LNCAP (cell line): Measurements from ENCODE around the gene SCN4A.

ENCODE experiments used
- CTCF ChIP-seq: fragments of 450-650 bp; IDR thresholded peaks from 2 replicates; pipeline ENCODE4 v1.5.1; 2017; ENCODE audit warnings: mild to moderate bottlenecking

SCN4A gene

DNA sequence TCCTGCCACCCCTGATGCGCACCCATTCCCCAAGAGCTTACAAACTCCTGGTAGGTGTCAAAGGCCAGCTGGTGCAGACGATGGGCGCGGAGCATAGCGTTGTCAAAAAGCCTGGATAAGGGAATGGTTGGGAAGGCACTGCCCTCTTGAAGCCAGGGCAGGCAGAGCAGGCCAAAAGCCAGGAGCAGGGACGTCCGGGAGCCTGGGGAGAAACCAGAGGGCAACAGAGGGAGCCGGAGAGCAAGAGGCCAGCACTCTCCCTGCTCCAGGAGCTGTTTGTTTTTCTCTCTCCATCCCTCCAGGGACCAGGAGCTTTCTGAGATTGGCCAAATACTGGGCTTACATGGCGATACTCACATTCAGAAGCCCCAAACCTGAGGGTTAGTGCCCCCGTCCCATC, 54.4 kb downstream of the SCN4A start:
- TF ChIP-seq CTCF = no peak

DNA sequence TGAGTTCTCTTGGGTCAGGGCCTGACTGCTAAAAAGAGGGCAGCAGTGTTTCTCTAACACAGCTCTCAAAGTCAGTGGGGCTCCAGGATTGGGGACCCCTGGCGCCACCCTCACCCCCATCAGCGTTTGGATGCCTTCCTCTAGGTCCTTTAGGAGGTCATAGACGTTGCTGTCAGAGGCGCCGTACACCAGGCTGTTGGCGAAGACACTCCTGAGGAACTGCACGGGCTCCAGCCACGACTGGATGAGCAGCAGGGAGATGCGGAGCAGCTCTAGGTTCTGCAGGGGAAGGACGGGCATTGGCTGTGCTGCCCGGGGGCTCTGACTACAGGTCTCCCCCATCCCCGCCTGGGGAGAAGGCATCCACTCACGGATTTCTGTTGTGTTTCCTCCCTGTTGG, 55.1 kb downstream of the SCN4A start:
- TF ChIP-seq CTCF = no peak

- TF ChIP-seq CTCF = no peak
Observed at GRCh38 chr17:63916566-63917185, 56.0 kb downstream of the SCN4A start.

DNA sequence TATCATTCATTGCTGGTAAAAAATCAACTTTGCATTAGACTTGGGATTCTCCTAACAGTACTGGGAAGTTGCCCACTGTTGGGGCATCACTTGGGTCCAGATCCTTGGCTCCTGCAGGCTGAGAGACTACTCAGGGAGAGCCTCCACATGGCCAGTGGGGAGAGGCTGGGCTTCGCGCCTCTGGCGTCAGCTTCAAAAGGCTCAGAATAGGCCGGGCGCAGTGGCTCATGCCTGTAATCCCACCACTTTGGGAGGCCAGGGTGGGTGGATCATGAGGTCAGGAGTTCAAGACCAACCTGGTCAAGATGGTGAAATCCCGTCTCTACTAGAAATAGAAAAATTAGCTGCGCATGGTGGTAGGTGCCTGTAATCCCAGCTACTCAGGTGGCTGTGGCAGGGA, 58.2 kb downstream of the SCN4A start:
- no peak for TF ChIP-seq CTCF

DNA sequence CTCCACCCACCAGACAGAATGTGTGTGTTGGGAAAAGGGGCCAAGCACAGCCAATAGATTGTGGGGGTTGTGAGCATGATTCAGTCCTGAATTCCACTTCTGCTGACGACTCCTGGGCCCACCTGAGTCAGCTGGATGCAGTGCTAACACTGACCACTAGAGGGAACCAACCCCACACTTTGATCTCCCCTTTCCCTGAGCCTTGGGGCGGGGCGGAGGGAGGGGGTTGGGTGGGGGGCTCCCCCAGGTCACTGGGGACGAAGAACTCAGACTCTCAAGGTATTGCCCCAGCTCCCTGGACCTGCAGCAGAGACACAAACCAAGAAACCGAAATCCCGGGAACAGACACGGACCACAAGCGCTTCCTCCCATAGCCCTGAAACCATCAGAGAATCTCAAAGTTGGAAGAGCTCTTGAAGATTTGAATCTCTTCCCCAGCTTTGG, 61.0 kb downstream of the SCN4A start:
- TF ChIP-seq CTCF = peak; percentile 86

DNA sequence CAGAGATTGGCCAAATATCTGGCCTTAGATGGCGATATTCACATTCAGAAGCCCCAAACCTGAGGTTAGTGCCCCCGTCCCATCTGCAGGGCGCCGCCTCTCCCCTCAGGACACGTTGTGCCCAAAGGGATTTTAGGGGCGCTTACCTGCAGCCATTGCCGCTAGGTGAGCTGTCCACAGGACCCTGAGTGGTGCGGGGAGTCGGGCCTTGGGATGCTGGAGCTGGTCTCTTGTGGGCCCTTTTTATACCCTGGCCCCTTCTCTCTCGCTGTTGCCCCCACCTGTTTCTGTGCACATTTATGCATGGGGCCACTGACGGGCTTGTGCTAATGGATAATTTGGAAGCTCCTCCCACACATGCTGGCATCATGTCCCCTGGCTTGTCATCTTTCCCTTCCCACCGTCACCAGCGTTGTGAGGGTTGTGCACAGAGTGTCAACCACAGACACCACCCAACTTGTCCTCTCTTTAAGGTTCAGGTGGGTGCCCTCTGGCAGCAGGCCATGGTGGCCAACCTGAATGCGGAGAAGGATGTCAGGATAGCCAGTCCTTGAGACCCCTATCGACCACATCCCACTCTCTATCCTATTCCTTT, 61.6 kb downstream of the SCN4A start, which contains the start of gene CSHL1:
TSS of gene CSHL1 (minus strand) at position 218 of the 595 bp plus-strand sequence. CDS start at position 156, 62 bp downstream.
- no peak for TF ChIP-seq CTCF

GRCh38 chr17:63910096-63910495, 62.6 kb downstream of the SCN4A start:
- TF ChIP-seq CTCF = no peak
